Activated naive CD8-positive, alpha-beta T cell treated with anti-CD3 and anti-CD28 coated beads, Interleukin-2, amount 10 ng/mL, durations not matched to agents 7 days and 5 days (primary cell): ENCODE measurements around the gene PTGR2. TPM values are rescaled to one million over a fixed set of nuclear protein-coding genes. Genes with fewer than 3 reads are reported as not detected.
"Not testable (repeated sequence)": the region's sequence is repeated elsewhere in the genome, so short reads cannot be mapped to it uniquely, and the experiment has no call there.

Experiments
- ATAC-seq: fragments of 150-1000 bp; cut with Tn5 transposase; one replicate; pipeline ENCODE4 v1.10.0; 2021; ENCODE audit warnings: low read depth, moderate library complexity
- POLR2A ChIA-PET: fragments of 350-600 bp; sonication (Branson Sonifier 250); formaldehyde crosslinking; loops from one replicate; lab custom pipeline; 2021; ENCODE audit warnings: antibody characterized with exemption; lab: Charles Lee
- DNase-seq: peaks from one replicate; pipeline ENCODE4 v3.0.0; 2021
- H3K27ac Mint-ChIP-seq: one replicate; pipeline ENCODE4 v1.8.0; 2022; ENCODE audit warnings: mild to moderate bottlenecking, mixed read lengths
- H3K27me3 Mint-ChIP-seq: one replicate; pipeline ENCODE4 v1.8.0; 2022; ENCODE audit warnings: mild to moderate bottlenecking, moderate library complexity, mixed read lengths
- H3K36me3 Mint-ChIP-seq: one replicate; pipeline ENCODE4 v1.8.0; 2021; ENCODE audit warnings: mild to moderate bottlenecking, mixed read lengths
- H3K4me1 Mint-ChIP-seq: one replicate; pipeline ENCODE4 v1.8.0; 2021; ENCODE audit warnings: mixed read lengths
- H3K4me3 Mint-ChIP-seq: one replicate; pipeline ENCODE4 v1.8.0; 2022; ENCODE audit warnings: mild to moderate bottlenecking, moderate library complexity, mixed read lengths
- H3K9me3 Mint-ChIP-seq: one replicate; pipeline ENCODE4 v1.8.0; 2021; ENCODE audit warnings: mixed read lengths
- total RNA-seq, 2 experiments: library from RNA; stranded (reverse); gene quantifications; one replicate each; pipeline ENCODE4 v1.2.3, GENCODE V29; 2021

Gene PTGR2
- total RNA-seq, 2 experiments from 2014 or later: 3.4 to 3.6 TPM

DNA sequence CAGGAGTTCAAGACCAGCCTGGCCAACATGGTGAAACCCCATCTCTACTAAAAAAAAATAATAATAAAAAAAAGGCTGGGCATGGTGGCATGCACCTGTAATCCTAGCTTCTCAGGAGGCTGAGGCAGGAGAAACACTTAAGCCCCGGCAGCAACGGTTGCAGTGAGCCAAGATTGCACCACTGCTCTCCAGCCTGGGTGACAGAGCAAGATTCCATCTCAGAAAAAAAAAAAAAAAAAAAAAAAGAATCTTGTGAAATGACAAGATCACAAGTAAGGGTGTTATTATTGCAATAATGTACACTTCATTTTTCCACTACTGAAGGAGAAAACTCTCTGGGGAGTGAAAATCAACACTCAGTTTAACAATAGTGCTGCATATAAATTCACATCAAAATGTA lies 8.8 kb upstream of the PTGR2 start:
- no peak for DNase-seq
- POLR2A ChIA-PET: interaction anchor here (0.7 kb wide), 1 partner anchor 9 kb away, joined by 3 read pairs; the partner anchor contains the start of gene PTGR2
- no peaks in the 10 kb centered on the region for H3K4me1 Mint-ChIP-seq
- no peak overlapping the region for H3K27ac Mint-ChIP-seq
- no peak for ATAC-seq
- H3K4me3 Mint-ChIP-seq: no peak overlapping the region
- peaks cover 11% of the 10 kb centered on the region for H3K27me3 Mint-ChIP-seq
- no peaks in the 10 kb centered on the region for H3K36me3 Mint-ChIP-seq
- H3K9me3 Mint-ChIP-seq: no peaks in the 10 kb centered on the region

DNA sequence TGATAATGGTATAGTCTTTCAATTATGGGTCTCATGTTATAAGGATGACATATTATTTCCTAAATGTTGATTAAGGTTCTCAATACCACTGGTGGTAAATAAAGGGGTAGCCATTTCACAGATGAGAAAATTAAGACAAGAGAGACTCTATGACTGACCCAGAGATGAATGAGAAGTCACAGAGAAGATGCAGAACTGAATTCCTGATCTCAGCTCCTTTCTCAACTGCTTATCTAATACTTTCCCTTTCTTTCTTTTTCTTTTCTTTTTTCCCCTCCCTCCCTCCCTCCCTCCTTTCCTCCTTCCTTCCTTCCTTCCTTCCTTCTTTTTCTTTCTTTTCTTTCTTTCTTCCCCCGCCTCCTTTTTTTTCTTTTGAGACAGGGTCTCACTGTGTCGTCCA lies 8.3 kb upstream of the PTGR2 start:
- Mint-ChIP-seq H3K4me3 (no peak overlapping the region), H3K27me3 (peaks cover 13% of the 10 kb centered on the region), H3K9me3 (no peaks in the 10 kb centered on the region), H3K4me1 (no peaks in the 10 kb centered on the region), H3K36me3 (no peaks in the 10 kb centered on the region), H3K27ac (no peak overlapping the region)
- POLR2A ChIA-PET: no interaction called here
- no peak for ATAC-seq
- DNase-seq: no peak

DNA sequence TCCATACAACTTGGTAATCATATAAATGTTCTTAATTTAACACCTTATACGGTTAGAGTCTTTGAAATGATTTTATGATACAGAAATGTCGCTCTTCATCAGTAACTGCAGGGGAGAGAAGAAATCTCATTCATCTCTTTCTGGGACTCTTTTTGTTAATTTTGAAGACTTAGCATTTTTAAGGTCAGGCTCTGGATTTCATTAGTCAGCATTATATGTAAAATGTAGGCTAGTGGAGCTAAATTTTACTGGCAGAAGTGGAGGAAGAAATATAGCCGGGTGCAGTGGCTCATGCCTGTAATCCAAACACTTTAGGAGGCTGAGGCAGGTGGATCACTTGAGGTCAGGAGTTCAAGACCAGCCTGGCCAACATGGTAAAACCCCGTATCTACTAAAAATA lies 4.7 kb upstream of the PTGR2 start:
- Mint-ChIP-seq H3K27ac (no peak overlapping the region), H3K27me3 (peaks cover 11% of the 10 kb centered on the region), H3K9me3 (no peaks in the 10 kb centered on the region), H3K4me3 (no peak overlapping the region), H3K36me3 (no peaks in the 10 kb centered on the region), H3K4me1 (peaks cover 7% of the 10 kb centered on the region)
- POLR2A ChIA-PET: no interaction called here
- DNase-seq: no peak
- no peak for ATAC-seq

DNA sequence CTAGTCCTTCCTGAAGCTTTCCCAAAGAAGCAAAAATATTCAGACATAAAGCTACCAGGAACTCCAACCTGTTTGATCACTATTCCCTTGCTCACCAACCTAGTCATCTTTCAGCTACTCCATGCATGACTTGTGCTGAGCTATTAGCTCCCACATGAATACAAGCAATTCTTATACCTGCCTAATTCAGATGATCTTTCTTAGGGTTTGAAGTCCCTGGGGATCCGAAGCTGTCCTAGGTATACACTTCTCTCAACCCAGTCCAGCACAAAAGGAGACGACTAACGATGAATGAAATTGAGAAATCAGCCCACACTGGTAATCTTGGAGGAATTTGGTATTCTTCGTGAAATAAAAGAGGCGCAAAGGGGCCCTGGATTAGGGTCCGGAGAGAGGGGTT lies 631 bp upstream of the PTGR2 start:
- no peak for DNase-seq
- POLR2A ChIA-PET: interaction anchor here (0.9 to 2.7 kb wide), 4 partner anchors 64 to 110 kb away, joined by 4 to 15 read pairs (median 8); a partner anchor contains a TSS
- no peak for ATAC-seq
- Mint-ChIP-seq H3K4me3 (peak overlapping the region; percentile 91), H3K36me3 (no peaks in the 10 kb centered on the region), H3K27me3 (peaks cover 5% of the 10 kb centered on the region), H3K9me3 (no peaks in the 10 kb centered on the region), H3K4me1 (peaks cover 13% of the 10 kb centered on the region), H3K27ac (peak overlapping the region; percentile 94)

DNA sequence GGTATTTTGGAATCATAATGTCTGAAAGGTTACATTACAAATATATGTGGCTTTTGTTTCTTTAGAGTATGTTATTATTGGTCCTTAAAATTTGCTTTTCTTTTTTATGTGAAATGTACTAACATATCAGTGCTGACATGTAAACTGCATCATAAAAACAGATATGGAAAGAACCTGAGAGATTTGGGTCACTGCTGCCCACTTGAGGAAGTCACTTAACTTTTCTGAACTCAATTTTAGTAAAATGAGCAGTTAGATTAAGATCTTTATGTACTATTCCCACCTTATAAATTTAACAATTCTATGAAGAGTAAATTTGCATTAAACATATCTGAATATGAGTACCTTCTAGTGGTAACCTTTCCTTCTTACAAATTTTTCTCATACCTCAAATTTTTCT lies 7.5 kb downstream of the PTGR2 start:
- DNase-seq: no peak
- no peak overlapping the region for H3K27ac Mint-ChIP-seq
- no peaks in the 10 kb centered on the region for H3K36me3 Mint-ChIP-seq
- no peak for ATAC-seq
- H3K9me3 Mint-ChIP-seq: no peaks in the 10 kb centered on the region
- no peak overlapping the region for H3K4me3 Mint-ChIP-seq
- no peaks in the 10 kb centered on the region for H3K27me3 Mint-ChIP-seq
- H3K4me1 Mint-ChIP-seq: no peaks in the 10 kb centered on the region
- POLR2A ChIA-PET: no interaction called here

DNA sequence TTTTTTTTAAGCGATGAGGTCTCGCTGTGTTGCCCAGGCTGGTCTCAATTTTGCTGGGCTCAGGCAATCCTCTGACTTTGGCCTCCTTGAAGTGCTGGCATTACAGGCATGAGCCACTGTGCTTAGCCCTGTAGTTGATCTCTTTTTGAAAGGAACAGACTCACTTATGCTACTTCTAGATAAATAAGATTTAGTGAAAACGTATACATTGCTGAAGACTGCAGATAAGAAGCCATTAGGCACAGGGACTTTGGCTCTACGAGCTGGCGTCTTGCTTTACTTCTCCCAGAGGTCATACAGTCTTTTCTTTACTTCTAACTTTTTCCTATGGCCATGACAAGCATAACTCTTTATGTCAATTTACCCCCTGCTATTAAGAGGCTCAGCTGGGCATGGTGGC lies 9.4 kb downstream of the PTGR2 start:
- Mint-ChIP-seq H3K9me3 (no peaks in the 10 kb centered on the region), H3K36me3 (peaks cover 3% of the 10 kb centered on the region), H3K4me3 (no peak overlapping the region), H3K27me3 (no peaks in the 10 kb centered on the region), H3K4me1 (peaks cover 1% of the 10 kb centered on the region), H3K27ac (no peak overlapping the region)
- POLR2A ChIA-PET: no interaction called here
- DNase-seq: no peak
- ATAC-seq: no peak

DNA sequence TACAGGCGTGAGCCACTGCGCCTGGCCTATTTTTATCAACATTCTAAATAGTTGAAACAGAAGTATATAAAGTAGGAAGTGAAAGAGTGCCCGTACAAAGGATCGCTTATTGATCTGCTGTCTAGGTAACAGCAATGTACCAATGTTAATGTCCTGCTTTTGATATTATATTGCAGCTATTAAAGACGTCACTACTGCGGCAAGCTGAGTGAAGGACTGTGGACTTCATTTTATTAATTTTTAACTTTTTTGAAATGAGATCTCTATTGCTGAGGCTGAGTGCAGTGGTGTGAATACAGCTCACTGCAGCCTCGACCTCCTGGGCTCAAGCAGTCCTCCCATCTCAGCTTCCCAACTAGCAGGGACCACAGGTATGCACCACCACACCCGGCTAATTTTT lies 10.8 kb downstream of the PTGR2 start:
- ATAC-seq (no peak), DNase-seq (no peak)
- Mint-ChIP-seq H3K36me3 (peaks cover 3% of the 10 kb centered on the region), H3K4me3 (no peak overlapping the region), H3K27ac (no peak overlapping the region), H3K27me3 (no peaks in the 10 kb centered on the region), H3K4me1 (peaks cover 1% of the 10 kb centered on the region), H3K9me3 (no peaks in the 10 kb centered on the region)
- POLR2A ChIA-PET: no interaction called here

DNA sequence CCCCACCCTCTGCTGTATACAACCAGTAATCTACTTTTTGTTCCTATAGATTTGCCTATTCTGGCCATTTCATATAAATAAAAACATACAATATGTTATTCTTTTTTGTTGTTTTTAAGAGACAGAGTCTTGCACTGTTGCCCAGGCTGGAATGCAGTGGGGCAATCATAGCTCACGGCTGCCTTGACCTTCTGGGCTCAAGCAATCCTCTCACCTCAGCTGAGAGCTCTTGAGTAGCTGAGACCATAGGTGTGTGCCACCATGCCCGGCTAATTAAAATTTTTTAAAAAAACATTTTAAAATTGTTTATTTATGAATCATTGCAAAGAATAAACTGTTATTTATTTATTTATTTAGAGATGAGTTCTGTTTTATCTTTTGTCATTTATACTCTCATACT lies 11.6 kb downstream of the PTGR2 start:
- Mint-ChIP-seq H3K4me1 (peaks cover 1% of the 10 kb centered on the region), H3K27ac (no peak overlapping the region), H3K4me3 (no peak overlapping the region), H3K36me3 (peaks cover 3% of the 10 kb centered on the region), H3K27me3 (no peaks in the 10 kb centered on the region), H3K9me3 (no peaks in the 10 kb centered on the region)
- ATAC-seq (no peak), DNase-seq (no peak)
- POLR2A ChIA-PET: interaction anchor here (0.6 kb wide), 1 partner anchor 1550 kb away, joined by 3 read pairs; no protein-coding TSS in a partner anchor

DNA sequence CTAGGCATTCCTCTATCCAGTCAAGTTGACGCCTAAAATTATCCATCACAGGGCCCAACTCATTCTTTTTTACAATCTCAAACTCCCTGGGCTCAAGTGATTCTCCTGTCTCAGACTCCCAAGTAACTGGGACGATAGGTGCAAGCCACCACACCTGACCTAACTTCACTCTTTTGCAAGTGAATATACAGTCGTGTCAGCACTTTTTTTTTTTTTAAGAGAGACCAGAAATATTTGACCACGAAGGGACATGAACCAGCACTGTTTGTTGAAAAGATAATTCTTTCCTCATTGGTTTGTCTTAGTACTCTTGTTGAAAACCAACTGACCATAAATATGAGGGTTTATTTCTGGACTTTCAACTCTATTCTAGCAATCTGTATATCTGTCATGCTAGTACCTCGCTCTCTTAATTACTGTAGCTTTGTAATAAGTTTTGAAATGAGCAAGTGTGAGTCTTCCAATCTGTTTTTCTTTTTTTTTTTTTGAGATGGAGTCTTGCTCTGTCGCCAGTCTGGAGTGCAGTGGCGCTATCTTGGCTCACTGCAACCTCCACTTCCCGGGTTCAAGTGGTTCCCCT lies 14.0 kb downstream of the PTGR2 start:
- ATAC-seq (no peak), DNase-seq (no peak)
- no peaks in the 10 kb centered on the region for H3K9me3 Mint-ChIP-seq
- H3K4me1 Mint-ChIP-seq: peaks cover 1% of the 10 kb centered on the region
- H3K27ac Mint-ChIP-seq: no peak overlapping the region
- no peak overlapping the region for H3K4me3 Mint-ChIP-seq
- H3K27me3 Mint-ChIP-seq: no peaks in the 10 kb centered on the region
- POLR2A ChIA-PET: no interaction called here
- H3K36me3 Mint-ChIP-seq: peaks cover 3% of the 10 kb centered on the region

DNA sequence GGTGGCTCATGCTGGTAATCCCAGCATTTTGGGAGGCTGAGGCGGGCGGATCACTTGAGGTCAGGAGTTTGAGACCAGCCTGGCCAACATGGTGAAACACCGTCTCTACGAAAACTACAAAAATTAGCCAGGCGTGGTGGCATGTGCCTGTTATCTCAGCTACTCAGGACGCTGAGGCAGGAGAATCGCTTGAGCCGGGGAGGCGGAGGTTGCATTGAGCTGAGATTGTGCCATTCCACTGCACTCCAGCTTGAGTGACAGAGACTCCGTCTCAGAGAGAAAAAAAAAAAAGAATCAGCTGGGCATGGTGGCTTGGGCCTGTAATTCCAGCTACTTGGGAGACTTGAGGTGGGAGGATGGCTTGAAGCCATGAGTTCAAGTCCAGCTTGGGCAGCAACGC lies 18.1 kb downstream of the PTGR2 start:
- DNase-seq, H3K4me1 Mint-ChIP-seq, POLR2A ChIA-PET, H3K27me3 Mint-ChIP-seq, H3K9me3 Mint-ChIP-seq, H3K36me3 Mint-ChIP-seq, H3K4me3 Mint-ChIP-seq, H3K27ac Mint-ChIP-seq, ATAC-seq: not testable (repeated sequence)

DNA sequence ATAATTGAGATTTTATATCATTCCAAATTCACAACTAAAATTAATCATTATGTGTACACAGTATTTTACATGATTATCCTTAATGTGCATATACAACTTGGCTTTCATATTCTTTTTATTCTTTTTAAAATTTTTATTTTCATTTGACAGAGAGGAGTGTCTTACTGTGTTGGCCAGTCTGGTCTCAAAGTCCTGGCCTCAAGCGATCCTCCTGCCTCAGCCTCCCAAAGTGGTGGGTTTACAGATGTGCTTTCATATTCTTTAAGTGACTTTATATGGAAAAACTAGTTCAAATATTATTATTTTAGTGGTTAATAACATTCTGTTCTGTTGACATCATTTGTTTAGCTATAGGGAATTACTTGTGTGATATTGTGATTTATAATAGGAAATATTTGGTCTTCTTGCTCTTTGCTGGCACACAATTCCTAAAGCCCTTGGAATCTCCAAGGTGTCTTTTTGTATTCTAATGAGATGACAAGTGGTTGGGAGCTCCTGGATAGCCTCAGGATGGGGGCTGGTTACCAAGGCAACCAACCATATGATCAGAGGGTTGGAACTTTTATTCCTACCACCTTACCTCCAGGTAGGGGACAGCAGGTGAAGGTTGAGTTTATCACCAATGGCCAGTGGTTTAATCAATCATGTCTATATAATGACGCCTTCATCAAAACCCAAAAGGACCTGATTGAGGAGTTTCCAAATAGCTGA lies 19.0 kb downstream of the PTGR2 start:
- H3K36me3 Mint-ChIP-seq: no peaks in the 10 kb centered on the region
- no peak overlapping the region for H3K27ac Mint-ChIP-seq
- DNase-seq (no peak), ATAC-seq (no peak)
- no peak overlapping the region for H3K4me3 Mint-ChIP-seq
- H3K4me1 Mint-ChIP-seq: no peaks in the 10 kb centered on the region
- no peaks in the 10 kb centered on the region for H3K9me3 Mint-ChIP-seq
- no peaks in the 10 kb centered on the region for H3K27me3 Mint-ChIP-seq
- POLR2A ChIA-PET: no interaction called here

DNA sequence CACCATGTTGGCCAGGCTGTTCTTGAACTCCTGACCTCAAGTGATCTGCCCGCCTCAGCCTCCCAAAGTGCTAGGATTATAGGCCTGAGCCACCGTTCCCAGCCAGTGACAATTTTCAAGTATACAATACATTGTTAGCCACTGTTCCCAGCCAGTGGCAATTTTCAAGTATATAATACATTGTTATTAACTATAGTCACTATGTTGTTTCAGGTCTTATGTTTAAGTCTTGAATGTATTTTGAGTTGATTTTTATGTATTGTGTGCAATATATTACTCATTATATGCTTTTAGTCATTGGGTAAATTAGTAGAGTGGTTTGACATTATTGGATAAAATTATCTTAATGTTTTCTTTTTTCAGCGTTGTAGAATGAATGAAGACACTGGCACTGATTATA lies 22.0 kb downstream of the PTGR2 start:
- H3K4me3 Mint-ChIP-seq: no peak overlapping the region
- no peak overlapping the region for H3K27ac Mint-ChIP-seq
- no peaks in the 10 kb centered on the region for H3K36me3 Mint-ChIP-seq
- ATAC-seq: no peak
- H3K9me3 Mint-ChIP-seq: no peaks in the 10 kb centered on the region
- no peaks in the 10 kb centered on the region for H3K4me1 Mint-ChIP-seq
- POLR2A ChIA-PET: no interaction called here
- DNase-seq: no peak
- no peaks in the 10 kb centered on the region for H3K27me3 Mint-ChIP-seq

DNA sequence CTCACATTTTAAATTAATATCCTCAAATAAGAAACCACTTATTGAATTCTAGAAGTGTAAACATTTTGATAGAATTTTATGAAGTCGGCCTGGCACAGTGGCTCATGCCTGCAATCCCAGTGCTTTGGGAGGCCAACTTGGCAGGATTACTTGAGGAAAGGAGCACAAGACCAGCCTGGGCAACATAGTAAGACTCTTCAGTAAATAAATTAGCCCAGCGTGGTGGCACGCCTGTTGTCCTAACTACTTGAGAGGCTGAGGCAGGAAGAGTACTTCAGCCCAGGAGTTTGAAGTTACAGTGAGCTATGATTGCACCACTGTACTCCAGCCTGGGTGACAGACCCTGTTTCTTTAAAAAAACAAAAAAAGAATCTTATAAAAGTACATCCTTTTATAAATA lies 26.2 kb downstream of the PTGR2 start:
- Mint-ChIP-seq H3K27ac (no peak overlapping the region), H3K36me3 (no peaks in the 10 kb centered on the region), H3K9me3 (no peaks in the 10 kb centered on the region), H3K4me3 (no peak overlapping the region), H3K27me3 (no peaks in the 10 kb centered on the region), H3K4me1 (peaks cover 6% of the 10 kb centered on the region)
- POLR2A ChIA-PET: no interaction called here
- ATAC-seq (no peak), DNase-seq (no peak)

DNA sequence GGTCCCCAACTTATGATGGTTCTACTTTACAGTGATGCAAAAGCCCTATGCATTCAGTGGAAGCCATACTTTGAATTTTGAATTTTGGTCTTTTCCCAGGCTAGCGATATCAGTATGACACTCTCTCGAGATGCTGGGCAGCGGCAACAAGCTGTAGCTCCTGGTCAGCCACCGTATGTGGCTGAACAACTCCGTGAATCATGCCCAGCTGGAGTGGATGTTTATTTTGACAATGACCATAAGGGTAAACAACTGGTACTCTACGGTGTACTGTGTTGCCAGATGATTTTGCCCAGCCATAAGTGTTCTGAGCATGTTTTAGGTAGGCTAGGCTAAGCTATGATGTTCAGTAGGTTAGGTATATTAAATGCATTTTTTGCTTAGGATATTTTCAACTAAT lies 26.8 kb downstream of the PTGR2 start:
- no peak overlapping the region for H3K27ac Mint-ChIP-seq
- DNase-seq: no peak
- H3K4me3 Mint-ChIP-seq: no peak overlapping the region
- H3K27me3 Mint-ChIP-seq: no peaks in the 10 kb centered on the region
- POLR2A ChIA-PET: no interaction called here
- H3K9me3 Mint-ChIP-seq: no peaks in the 10 kb centered on the region
- no peaks in the 10 kb centered on the region for H3K36me3 Mint-ChIP-seq
- H3K4me1 Mint-ChIP-seq: peaks cover 6% of the 10 kb centered on the region
- ATAC-seq: no peak
